Keratinocyte (primary cell): Measurements from ENCODE around the gene OCIAD1. TPM values are rescaled to one million over a fixed set of nuclear protein-coding genes. Genes with fewer than 3 reads are reported as not detected.

Source experiments
- DNase-seq: peaks from one replicate; pipeline ENCODE4 v3.0.0-alpha.2; 2011; ENCODE audit warnings: low read depth, missing footprints, low spot score
- FAIRE-seq: peaks from 2 replicates; lab custom pipeline; 2011; peaks lifted over from hg19 to GRCh38; lab: Jason Lieb, UNC
- H2AFZ ChIP-seq: 2 replicates; pipeline ENCODE4 v1.6.0; 2012; ENCODE audit warnings: low read length, control low read depth, inconsistent platforms; ENCODE audit not compliant: control insufficient read depth
- H3K27ac ChIP-seq: 2 replicates; pipeline ENCODE4 v1.5.1; 2011; ENCODE audit warnings: low read length; ENCODE audit not compliant: control insufficient read depth, insufficient read depth
- H3K27me3 ChIP-seq: 3 replicates; pipeline ENCODE4 v1.6.0; 2011; ENCODE audit warnings: low read length; ENCODE audit not compliant: control insufficient read depth, insufficient read depth; ENCODE audit errors: extremely low read depth
- H3K36me3 ChIP-seq, 2 experiments: 2 replicates in 1 of 2; 3 replicates in 1 of 2; pipeline ENCODE4 v1.5.1; 2011; ENCODE audit warnings: low read length in 2 of 2, mild to moderate bottlenecking in 1 of 2; ENCODE audit not compliant: control insufficient read depth in 2 of 2, insufficient read depth in 2 of 2; ENCODE audit errors: extremely low read depth in 1 of 2
- H3K4me1 ChIP-seq: 3 replicates; pipeline ENCODE4 v1.5.1; 2011; ENCODE audit warnings: low read length; ENCODE audit not compliant: control insufficient read depth, insufficient read depth; ENCODE audit errors: extremely low read depth
- H3K4me2 ChIP-seq: 3 replicates; pipeline ENCODE4 v1.6.0; 2011; ENCODE audit warnings: low read depth, low read length; ENCODE audit not compliant: control insufficient read depth, insufficient read depth; ENCODE audit errors: extremely low read depth
- H3K4me3 ChIP-seq, 3 experiments: fragments of 200-600 bp in 1 of 3; sonication (generic) in 1 of 3; 2 replicates in 2 of 3; 3 replicates in 1 of 3; pipeline ENCODE4 v1.5.1; 2011 to 2016; ENCODE audit warnings: low read length in 3 of 3, mild to moderate bottlenecking in 3 of 3, control low read depth in 2 of 3, inconsistent platforms in 1 of 3, low read depth in 1 of 3, mixed read lengths in 1 of 3, mixed run types in 1 of 3, moderate library complexity in 1 of 3; ENCODE audit not compliant: control insufficient read depth in 2 of 3, insufficient read depth in 2 of 3; ENCODE audit errors: extremely low read depth in 1 of 3
- H3K79me2 ChIP-seq: 2 replicates; pipeline ENCODE4 v1.6.0; 2012; ENCODE audit warnings: low read length; ENCODE audit not compliant: control insufficient read depth, insufficient read depth
- H3K9ac ChIP-seq: 3 replicates; pipeline ENCODE4 v1.6.0; 2011; ENCODE audit warnings: low read length; ENCODE audit not compliant: control insufficient read depth, insufficient read depth; ENCODE audit errors: extremely low read depth
- H3K9me1 ChIP-seq: 3 replicates; pipeline ENCODE4 v1.6.0; 2011; ENCODE audit warnings: low read length; ENCODE audit not compliant: control insufficient read depth, insufficient read depth; ENCODE audit errors: extremely low read depth
- H3K9me3 ChIP-seq: 2 replicates; pipeline ENCODE4 v1.5.1; 2012; ENCODE audit warnings: low read depth, low read length; ENCODE audit not compliant: control insufficient read depth
- H4K20me1 ChIP-seq: 3 replicates; pipeline ENCODE4 v1.6.0; 2011; ENCODE audit warnings: low read length; ENCODE audit not compliant: control insufficient read depth, insufficient read depth; ENCODE audit errors: extremely low read depth
- EZH2 ChIP-seq: IDR thresholded peaks from one replicate; pipeline ENCODE4 v1.6.1; 2012; ENCODE audit warnings: inconsistent platforms, mild to moderate bottlenecking, low read length, moderate library complexity
- dilution Hi-C: fragments of 300-500 bp; cut with MboI; formaldehyde crosslinking; loops from one replicate; pipeline ENCODE4 v1.7.0; 2020; ENCODE audit warnings: low sequenced_read_pairs; ENCODE audit not compliant: extremely low pct_ligation_motif_present
- polyA plus RNA-seq, 5 experiments: library from polyadenylated mRNA; depleted of rRNA in 3 of 5; stranded (reverse) in 3 of 5; stranded (forward) in 1 of 5; unstranded in 1 of 5; fragments of >200 nt; gene quantifications; 1 replicate in 1 of 5; 2 replicates in 3 of 5; 3 replicates in 1 of 5; pipeline versions ENCODE4 v1.2.1 to v1.2.3, GENCODE V29; 2011 to 2012; ENCODE audit warnings: missing spikeins in 2 of 5, low read depth in 1 of 5, low replicate concordance in 1 of 5
- TF ChIP-seq, protein P1 (sequence below), 3 experiments: IDR thresholded peaks in 1 of 3; conservative IDR thresholded peaks in 1 of 3; optimal IDR thresholded peaks in 1 of 3; 2 replicates in 2 of 3; 3 replicates in 1 of 3; pipeline versions ENCODE3 to v1.5.1; 2011; ENCODE audit warnings: low read length in 3 of 3, mild to moderate bottlenecking in 3 of 3, moderate library complexity in 2 of 3, control low read depth in 1 of 3, inconsistent platforms in 1 of 3; ENCODE audit not compliant: insufficient read depth in 2 of 3; ENCODE audit errors: extremely low read depth in 1 of 3

OCIAD1 gene
- polyA plus RNA-seq, 1 donor (not counting 4 experiments of a cell fraction or from before 2014, with no cell fraction given) = 199 TPM

DNA sequence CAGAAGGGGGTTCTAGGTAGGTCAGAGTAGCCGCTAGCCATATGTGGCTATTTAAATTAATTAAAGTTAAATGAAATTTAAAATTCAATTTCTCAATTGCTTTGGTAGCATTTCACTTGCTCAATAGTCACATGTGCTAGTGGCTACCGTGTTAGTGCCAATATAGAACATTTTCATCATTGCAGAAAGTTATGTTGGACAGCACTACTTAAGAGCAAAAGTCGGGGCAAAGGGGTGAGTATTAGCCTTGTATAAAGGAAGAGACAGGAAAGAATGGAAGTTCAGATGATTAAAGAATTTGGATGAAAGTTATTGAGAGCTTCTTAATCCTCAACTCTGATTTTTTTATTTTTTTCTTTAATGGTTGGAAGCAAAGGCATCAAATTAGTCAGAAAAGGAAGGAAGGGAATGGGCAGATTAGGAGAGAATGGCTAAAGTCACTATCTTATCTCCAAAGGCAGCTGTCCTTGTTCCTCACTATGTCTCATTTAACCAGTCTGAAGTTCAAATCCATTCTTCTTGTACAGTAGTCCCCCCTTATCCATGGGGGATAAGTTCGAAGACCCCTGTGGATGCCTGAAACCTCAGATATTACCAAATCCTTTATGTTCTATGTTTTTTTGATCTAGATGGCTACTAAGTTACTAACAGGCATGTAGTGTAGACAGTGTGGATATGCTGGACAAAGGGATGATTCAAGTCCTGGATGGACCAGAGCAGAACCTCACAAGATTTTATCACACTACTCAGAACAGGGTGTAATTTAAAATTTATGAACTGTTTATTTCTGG is 22.9 kb downstream of the OCIAD1 start:
- no peaks in the 10 kb centered on the region for H3K79me2 ChIP-seq
- H3K9ac ChIP-seq = no peak overlapping the region
- dilution Hi-C loops = no loop called here
- FAIRE-seq (no peak), DNase-seq (no peak)
- no peak overlapping the region for H3K27ac ChIP-seq
- H4K20me1 ChIP-seq = no peaks in the 10 kb centered on the region
- H3K4me3 ChIP-seq = no peak overlapping the region
- TF ChIP-seq, protein P1, sequence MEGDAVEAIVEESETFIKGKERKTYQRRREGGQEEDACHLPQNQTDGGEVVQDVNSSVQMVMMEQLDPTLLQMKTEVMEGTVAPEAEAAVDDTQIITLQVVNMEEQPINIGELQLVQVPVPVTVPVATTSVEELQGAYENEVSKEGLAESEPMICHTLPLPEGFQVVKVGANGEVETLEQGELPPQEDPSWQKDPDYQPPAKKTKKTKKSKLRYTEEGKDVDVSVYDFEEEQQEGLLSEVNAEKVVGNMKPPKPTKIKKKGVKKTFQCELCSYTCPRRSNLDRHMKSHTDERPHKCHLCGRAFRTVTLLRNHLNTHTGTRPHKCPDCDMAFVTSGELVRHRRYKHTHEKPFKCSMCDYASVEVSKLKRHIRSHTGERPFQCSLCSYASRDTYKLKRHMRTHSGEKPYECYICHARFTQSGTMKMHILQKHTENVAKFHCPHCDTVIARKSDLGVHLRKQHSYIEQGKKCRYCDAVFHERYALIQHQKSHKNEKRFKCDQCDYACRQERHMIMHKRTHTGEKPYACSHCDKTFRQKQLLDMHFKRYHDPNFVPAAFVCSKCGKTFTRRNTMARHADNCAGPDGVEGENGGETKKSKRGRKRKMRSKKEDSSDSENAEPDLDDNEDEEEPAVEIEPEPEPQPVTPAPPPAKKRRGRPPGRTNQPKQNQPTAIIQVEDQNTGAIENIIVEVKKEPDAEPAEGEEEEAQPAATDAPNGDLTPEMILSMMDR (optimal IDR thresholded peaks at IDR 0.05 in 1 of 3, IDR thresholded peaks at IDR 0.05 in 1 of 3, conservative IDR thresholded peaks at IDR 0.05 in 1 of 3; ENCODE audit: extremely low read depth in 1 of 3, insufficient read depth in 2 of 3, low read length in 3 of 3) = no peak
- TF ChIP-seq EZH2 = no peak
- H3K4me2 ChIP-seq = no peak overlapping the region
- no peaks in the 10 kb centered on the region for H3K9me3 ChIP-seq
- H3K36me3 ChIP-seq = peaks cover 8 to 17% of the 10 kb centered on the region in 2 experiments
- H3K4me1 ChIP-seq = peaks cover 4% of the 10 kb centered on the region
- H2AFZ ChIP-seq = no peak overlapping the region
- no peaks in the 10 kb centered on the region for H3K27me3 ChIP-seq
- no peaks in the 10 kb centered on the region for H3K9me1 ChIP-seq

DNA sequence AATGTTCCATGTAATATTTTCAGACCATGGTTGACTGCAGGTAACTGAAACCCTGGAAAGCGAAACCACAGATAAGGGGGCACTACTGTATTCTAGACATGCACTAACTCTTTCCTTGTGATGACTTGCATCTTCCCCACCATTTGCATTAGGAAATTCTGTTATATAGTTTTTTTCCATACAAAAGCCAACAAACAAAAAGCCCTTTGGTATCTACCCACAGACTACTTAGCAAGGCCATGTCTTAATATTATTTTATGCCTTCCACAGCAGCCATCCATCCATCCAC is 23.5 kb downstream of the OCIAD1 start:
- Histone ChIP-seq H3K4me3 (no peak overlapping the region), H3K79me2 (no peaks in the 10 kb centered on the region), H2AFZ (no peak overlapping the region), H4K20me1 (no peaks in the 10 kb centered on the region), H3K9me1 (no peaks in the 10 kb centered on the region), H3K36me3 (peaks cover 8 to 17% of the 10 kb centered on the region in 2 experiments), H3K27me3 (no peaks in the 10 kb centered on the region), H3K27ac (no peak overlapping the region), H3K9ac (no peak overlapping the region), H3K9me3 (no peaks in the 10 kb centered on the region), H3K4me1 (peaks cover 4% of the 10 kb centered on the region), H3K4me2 (no peak overlapping the region)
- DNase-seq = no peak
- dilution Hi-C loops = no loop called here
- TF ChIP-seq, protein P1 (optimal IDR thresholded peaks at IDR 0.05 in 1 of 3, IDR thresholded peaks at IDR 0.05 in 1 of 3, conservative IDR thresholded peaks at IDR 0.05 in 1 of 3; ENCODE audit: extremely low read depth in 1 of 3, insufficient read depth in 2 of 3, low read length in 3 of 3) = no peak
- no peak for TF ChIP-seq EZH2
- no peak for FAIRE-seq
